Activated CD4-positive, CD25-positive, alpha-beta regulatory T cell treated with anti-CD3 and anti-CD28 coated beads, Interleukin-2, amount 50 U/mL, for 24 hours (primary cell): ENCODE data around the gene FBXW2.
"Not testable (repeated sequence)": the region's sequence is repeated elsewhere in the genome, so short reads cannot be mapped to it uniquely, and the experiment has no call there.

Experiments used
- ATAC-seq, 2 donors: fragments of 150-1000 bp; cut with Tn5 transposase; one replicate each; pipeline ENCODE4 v1.10.0; 2021; ENCODE audit warnings: mild to moderate bottlenecking in 1 of 2, moderate library complexity in 1 of 2

FBXW2 gene

DNA sequence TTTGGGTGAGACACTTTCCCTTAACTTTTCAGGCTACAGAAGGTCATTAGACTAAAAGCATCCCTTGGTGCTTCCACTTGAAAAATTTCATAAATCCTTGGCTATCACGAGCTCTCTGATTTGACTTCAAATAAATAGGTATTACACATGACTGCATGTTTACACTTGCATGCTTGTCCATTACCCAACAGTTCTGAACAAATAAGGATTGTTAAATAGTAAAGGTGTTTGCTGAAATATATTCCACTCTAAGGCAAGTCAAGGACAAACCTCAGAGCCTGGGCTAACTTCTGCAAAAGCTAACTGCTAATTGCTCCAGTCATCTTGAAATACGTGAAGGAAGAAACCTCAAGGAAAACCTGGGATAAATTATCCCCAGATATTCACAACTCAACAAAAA lies 14.5 kb downstream of the FBXW2 start:
- no peak for ATAC-seq

GRCh38 chr9:120777229-120777628 lies 16.0 kb downstream of the FBXW2 start:
- no peak for ATAC-seq

DNA sequence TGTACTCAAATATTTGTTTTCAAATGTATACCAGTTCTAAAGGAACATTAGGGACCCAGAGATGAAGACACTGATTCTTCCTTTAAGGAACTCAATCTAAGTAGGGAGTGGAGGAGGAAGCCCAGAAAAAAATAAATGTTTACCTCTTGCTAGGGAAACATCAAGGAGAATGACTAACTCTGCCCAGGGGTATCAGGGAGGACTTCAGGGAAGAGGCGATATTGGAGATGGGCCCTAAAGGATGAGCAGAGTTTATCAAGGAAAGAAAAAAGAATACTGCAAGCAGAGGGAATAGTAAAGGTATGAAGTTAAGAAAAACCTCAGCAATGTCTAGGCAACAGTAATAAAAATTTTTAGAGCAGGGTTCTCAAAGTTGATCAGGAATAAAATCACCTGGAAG lies 16.4 kb downstream of the FBXW2 start:
- no peak for ATAC-seq

GRCh38 chr9:120775859-120776258 lies 17.4 kb downstream of the FBXW2 start:
- no peak for ATAC-seq

DNA sequence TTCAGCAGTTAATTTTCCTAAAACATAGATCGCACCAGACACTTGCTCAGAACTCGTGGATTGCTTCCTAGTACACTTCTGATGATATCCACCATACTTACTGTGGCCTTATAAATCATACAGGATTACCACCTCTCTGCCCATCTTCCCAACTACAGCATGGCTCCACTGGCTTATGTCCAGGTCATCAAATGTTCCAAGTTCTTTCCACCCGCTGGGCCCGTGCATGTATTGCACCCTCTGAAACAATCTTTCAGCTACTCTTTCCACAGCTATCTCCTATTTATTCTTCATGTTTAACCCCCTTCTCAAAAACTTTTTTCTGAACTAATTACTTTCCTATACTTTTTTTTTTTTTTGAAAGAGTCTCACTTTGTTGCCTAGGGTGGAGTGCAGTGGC lies 18.5 kb downstream of the FBXW2 start:
- no peak for ATAC-seq

GRCh38 chr9:120773256-120773655 lies 20.0 kb downstream of the FBXW2 start:
- ATAC-seq, result no peak

- no peak for ATAC-seq
These were observed 22.3 kb downstream of the FBXW2 start for GRCh38 chr9:120770931-120771330.

DNA sequence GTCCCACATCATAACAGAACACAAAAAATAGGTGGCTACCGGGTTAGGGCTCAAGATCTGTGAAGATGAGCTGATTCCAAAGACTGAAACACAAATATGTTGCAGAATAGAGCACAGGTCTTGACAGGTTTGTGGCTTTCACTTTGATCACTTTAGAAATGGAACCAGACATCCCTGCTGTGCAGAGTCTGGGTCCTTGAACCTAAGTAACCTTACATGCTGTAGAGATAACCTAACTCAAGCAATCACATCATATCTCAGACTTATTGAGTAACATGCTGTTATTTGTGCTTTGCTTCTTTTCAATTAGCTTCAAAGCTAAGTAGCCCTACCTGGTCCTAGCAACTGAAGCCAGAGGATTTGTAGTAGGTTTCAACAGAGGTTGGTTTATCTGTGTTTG lies 24.3 kb downstream of the FBXW2 start:
- ATAC-seq, result no peak

- no peak for ATAC-seq
These were observed 25.0 kb downstream of the FBXW2 start for GRCh38 chr9:120768247-120768646.

DNA sequence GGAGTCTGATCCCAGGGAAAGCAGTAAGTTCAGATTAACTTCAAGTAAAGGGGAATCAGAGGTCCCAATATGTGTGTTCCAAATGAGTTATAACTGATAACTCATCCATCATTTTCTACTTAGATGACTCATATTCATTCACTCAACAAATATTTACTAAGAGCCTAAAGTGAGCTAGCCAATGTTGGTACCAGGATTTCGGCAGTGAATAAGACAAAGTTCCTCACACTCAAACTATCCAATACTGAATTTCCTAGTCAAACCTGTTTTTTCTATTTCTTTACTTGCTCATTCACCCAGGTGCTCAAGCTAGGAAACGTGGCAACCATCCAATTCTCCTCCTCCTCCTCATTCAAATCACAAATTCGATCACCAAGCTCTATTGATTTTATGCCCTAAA lies 25.8 kb downstream of the FBXW2 start:
- ATAC-seq, result no peak

GRCh38 chr9:120765910-120766425 lies 27.2 kb downstream of the FBXW2 start:
- no peak for ATAC-seq

DNA sequence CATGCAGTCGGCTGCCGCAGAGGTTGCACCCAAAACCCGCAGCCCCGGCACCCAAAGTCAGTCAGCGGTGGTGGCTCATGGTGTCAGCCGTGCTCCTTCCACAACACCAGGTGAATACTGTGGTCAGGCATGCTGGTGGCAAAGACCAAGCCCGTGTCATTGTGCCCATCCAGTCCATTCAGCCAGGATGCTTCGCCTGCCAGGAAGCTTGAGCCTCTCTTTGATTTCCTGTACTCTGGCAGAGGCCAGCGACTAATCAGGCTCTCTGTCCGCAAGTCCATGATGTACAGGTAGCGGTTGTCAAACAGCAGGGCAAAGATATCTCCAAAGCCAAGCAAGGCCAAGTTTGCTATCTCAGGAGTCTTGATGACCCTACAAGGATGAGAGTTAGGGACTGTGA lies 28.7 kb downstream of the FBXW2 start:
- ATAC-seq, result no peak

DNA sequence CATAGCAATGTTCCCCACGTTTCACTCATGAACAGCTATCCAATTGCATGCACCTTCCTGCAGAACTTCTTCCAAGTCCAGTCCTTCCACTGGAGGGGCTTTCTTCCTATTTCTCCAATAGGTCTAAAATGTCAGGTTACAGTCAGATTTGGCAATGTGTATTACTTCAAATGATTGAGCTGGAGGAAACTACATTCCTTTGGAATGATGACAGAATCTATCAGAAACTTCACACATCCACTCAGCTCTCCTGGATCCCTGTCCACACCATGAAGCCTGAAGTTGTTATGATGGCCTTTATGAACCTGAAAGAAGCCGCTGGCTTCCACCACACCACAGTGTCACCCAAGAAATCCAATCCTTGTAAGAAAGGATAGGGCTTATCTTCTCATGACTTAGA lies 32.2 kb downstream of the FBXW2 start:
- ATAC-seq, result no peak

- no peak for ATAC-seq
These were observed 33.3 kb downstream of the FBXW2 start for GRCh38 chr9:120759755-120760400.

DNA sequence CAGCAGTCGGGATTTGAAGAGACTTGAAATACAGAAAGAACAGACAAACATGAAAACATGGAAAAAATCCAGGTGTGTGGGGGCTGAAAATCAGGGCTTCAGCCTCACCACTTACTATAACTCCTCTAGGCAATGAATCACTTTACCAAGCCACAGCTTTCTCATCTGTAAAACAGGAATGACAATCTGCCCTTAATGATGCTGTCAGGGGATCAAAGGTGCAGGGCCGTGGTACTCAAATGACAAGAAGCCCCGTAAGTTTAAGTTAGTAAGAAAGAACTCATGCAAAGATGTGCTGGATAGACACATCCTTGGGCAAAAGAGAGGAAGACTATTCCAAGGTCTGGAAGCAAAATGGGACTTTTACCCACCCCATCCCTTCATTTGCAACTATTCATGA lies 34.7 kb downstream of the FBXW2 start:
- no peak for ATAC-seq

DNA sequence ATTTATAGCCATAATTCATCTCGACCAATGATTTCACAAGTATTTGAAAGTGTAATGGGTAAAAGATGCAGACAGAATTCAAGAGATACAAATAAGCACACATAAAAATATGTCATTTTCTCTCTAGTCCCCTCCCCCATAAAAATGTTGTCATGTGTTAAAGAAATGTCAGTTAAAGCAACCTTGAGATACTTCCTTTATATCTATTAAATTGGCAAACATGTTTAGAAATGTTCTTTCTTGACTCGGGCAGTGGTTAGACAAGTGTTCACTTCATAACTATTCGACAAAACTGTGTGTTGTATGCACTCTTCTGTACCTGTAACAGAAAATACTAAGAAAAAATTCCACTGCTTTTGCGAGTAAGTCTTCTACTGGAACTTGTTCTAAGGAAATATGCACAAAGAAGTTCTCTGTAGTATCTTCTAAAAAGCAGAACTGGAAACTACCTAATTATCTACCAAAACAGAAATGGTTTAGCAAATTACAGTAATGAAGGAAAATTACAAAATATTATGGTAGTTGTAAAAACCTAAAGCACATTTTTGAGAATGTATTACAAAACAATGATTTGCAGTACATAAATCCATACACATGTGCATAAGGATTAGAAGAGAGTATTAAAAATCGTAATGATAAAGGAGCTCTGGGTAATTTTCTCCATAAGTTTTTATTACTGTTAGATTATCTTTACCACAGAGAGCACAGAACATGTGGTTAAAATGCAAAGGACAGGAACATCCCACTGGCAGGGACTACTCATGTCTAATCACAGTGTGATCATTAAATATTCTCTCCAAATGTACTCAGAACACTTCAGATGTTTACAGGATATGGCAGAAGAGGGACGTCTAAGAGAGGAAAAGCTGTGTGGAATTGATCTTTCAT lies 35.9 kb downstream of the FBXW2 start:
- ATAC-seq, result no peak

- ATAC-seq, result no peak
These were observed 36.7 kb downstream of the FBXW2 start for GRCh38 chr9:120756531-120756930.

DNA sequence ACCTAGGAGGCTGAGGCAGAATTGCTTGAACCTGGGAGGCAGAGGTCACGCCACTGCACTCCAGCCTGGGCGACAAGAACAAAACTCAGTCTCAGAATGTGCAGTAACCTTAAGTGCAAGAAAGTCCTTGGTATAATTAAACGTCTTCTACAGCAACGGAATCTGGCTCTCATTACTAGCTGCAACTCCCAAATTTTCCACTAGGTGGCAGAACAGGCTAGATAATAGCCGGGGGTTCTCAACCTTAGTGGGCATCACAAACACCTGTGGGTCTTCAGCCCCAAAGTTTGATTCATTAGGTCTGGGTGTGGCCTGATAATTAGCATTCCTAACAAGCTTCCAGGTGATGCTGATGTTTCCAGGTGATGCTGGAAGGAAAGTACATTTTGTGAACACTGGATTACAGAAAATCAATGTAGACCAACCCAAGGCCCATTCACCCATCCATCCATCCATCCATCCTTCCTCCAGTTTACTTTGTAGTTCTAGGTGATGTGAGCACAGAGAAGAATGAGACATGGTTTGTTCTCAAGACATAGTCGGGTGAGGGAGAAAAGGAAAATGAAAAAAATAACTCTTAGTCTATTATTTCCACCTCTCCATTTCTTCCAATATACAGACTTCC lies 37.3 kb downstream of the FBXW2 start:
- peak; percentile 55 to 63 for ATAC-seq

DNA sequence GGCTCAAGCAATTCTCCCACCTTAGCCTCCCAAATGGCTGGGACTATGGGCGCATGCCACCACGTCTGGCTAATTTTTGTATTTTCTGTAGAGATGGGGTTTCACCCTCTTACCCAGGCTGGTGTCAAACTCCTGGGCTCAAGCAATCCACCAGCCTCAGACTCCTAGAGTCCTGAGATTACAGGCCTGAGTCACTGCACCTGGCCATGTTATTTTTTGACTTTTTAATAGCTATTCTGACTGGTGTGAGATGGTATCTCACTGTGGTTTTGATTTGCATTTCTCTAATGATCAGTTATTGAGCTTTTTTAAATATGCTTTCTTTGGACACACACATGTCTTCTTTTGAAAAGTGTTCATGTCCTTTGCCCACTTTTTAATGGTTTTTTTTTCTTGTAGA lies 38.2 kb downstream of the FBXW2 start:
- peak in 1 of 2 donors; percentile 36 for ATAC-seq

DNA sequence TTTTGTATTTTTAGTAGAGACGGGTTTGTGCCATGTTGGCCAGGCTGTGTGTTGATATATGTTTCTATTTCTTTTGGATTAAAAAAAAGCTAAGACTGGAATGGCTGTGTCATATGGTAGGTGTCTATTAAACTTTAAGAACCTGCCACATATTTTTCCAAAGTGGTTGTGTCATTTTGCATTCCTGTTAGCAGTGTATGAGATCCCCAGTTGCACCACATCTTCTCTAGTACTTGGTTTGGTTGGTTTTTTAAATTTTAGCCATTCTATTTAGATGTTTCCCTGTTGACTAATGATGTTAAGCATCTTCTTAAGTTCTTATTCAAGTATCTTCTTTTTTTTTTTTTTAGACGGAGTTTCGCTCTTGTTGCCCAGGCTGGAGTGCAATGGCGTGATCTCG lies 42.8 kb downstream of the FBXW2 start:
- no peak for ATAC-seq

DNA sequence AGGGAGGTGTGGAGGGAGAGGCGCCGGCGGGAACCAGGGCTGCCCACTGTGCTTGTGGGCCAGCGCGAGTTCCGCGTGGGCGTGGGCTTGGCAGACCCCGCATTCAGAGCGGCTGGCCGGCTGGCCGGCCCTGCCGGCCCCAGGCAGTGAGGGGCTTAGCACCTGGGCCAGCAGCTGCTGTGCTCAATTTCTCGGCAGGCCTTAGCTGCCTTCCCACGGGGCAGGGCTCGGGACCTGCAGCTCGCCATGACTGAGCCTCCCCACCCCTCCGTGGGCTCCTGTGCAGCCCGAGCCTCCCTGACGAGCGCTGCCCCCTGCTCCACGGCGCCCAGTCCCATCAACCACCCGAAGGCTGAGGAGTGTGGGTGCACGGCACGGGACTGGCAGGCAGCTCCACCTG lies 46.9 kb downstream of the FBXW2 start:
- not testable (repeated sequence) for ATAC-seq

- ATAC-seq, result no peak
These were observed 47.9 kb downstream of the FBXW2 start for GRCh38 chr9:120745278-120745677.

- ATAC-seq, result peak; percentile 48 to 51
These were observed 50.2 kb downstream of the FBXW2 start for GRCh38 chr9:120742951-120743416.

DNA sequence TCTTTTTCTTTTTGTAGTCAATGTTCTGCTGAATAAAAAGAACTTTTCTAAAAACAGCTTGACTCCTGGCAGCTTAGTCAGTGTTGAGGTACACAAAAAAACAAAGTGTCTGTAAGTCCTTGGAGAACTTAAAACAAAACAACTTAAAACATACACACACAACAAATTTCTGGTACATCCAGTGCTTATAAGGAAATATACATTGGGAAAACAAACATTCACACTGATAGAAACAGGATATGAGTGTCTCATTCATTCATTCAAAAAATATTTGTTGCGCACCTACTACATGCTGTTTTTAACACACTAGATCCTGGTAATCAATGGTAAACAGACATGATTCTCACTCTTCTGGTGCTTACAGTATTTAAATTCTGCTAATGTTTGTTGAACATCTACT lies 51.5 kb downstream of the FBXW2 start:
- ATAC-seq, result no peak
